IMR-90 (cell line): Measurements from ENCODE around the gene CEP63.

Source experiments
- FOS ChIP-seq: fragments of 150-350 bp; IDR thresholded peaks from 2 replicates; pipeline ENCODE4 v1.6.1; 2016; ENCODE audit warnings: low read depth, low read length
- POLR2A ChIP-seq: IDR thresholded peaks from 2 replicates; pipeline ENCODE4 v1.6.1; 2012; ENCODE audit warnings: mild to moderate bottlenecking, low read depth, low read length
- TF ChIP-seq, protein P1 (sequence below): conservative IDR thresholded peaks from 2 replicates; pipeline ENCODE4 v1.5.1; 2012; ENCODE audit warnings: mild to moderate bottlenecking, low read depth, low read length, improper control_type of control experiment

DNA sequence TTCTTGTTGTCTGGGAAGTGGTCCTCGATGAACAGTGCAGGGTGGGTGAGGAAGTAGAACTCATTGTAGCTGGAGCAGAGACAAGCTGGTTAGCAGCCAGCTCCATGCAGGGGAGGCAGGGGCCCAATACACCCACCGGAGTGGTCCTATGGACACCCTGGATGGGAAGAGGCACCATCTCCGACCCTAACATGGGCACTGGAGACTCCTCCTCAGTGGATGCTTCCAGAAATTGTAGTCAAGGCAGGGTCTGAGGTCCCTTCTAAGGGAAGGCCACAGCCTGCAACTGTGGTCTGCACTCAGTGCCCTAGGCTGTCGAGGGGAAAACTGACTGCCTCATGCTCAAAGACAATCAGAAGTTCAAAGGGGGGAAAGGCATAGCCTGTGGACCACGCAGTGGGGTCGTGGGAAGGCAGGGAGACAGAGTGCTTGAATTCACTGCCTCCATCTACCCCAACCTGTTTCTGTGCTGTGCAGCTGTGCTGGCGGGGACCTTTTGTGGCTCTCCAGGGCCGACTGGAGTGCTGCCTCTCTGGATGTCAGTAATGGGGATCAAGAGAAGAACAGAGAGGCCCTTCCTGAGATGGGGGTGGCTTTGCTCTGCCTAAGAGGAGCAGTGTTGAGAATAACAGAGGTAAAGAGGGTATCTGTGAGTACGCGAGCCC, 123.0 kb downstream of the CEP63 start:
- TF ChIP-seq, protein P1, sequence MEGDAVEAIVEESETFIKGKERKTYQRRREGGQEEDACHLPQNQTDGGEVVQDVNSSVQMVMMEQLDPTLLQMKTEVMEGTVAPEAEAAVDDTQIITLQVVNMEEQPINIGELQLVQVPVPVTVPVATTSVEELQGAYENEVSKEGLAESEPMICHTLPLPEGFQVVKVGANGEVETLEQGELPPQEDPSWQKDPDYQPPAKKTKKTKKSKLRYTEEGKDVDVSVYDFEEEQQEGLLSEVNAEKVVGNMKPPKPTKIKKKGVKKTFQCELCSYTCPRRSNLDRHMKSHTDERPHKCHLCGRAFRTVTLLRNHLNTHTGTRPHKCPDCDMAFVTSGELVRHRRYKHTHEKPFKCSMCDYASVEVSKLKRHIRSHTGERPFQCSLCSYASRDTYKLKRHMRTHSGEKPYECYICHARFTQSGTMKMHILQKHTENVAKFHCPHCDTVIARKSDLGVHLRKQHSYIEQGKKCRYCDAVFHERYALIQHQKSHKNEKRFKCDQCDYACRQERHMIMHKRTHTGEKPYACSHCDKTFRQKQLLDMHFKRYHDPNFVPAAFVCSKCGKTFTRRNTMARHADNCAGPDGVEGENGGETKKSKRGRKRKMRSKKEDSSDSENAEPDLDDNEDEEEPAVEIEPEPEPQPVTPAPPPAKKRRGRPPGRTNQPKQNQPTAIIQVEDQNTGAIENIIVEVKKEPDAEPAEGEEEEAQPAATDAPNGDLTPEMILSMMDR, result no peak
- no peak for TF ChIP-seq POLR2A
- no peak for TF ChIP-seq FOS
